Activated naive CD4-positive, alpha-beta T cell treated with anti-CD3 and anti-CD28 coated beads, Interleukin-2, amount 50 U/mL, for 72 hours (primary cell): ENCODE data around the gene BOC. TPM values are rescaled to one million over a fixed set of nuclear protein-coding genes. Genes with fewer than 3 reads are reported as not detected.

Source experiments
- ATAC-seq, 2 donors: fragments of 150-1000 bp; cut with Tn5 transposase; 2 replicates each; pipeline ENCODE4 v1.10.0; 2021; ENCODE audit warnings: mild to moderate bottlenecking in 2 of 2, moderate library complexity in 2 of 2
- DNase-seq, 2 donors: peaks; one replicate each; pipeline ENCODE4 v3.0.0; 2021 to 2022; ENCODE audit warnings: low spot score in 2 of 2
- H3K27ac Mint-ChIP-seq, 2 donors: one replicate each; pipeline ENCODE4 v1.8.0; 2022; ENCODE audit warnings: mild to moderate bottlenecking in 2 of 2, mixed read lengths in 2 of 2
- H3K36me3 Mint-ChIP-seq, 2 donors: one replicate each; pipeline ENCODE4 v1.8.0; 2022; ENCODE audit warnings: mixed read lengths in 2 of 2
- H3K9me3 Mint-ChIP-seq, 2 donors: one replicate each; pipeline ENCODE4 v1.8.0; 2022; ENCODE audit warnings: mixed read lengths in 2 of 2
- total RNA-seq, 2 donors: library from RNA; stranded (reverse); gene quantifications; one replicate each; pipeline ENCODE4 v1.2.3, GENCODE V29; 2022

Gene BOC
- total RNA-seq, 2 donors from 2014 or later, result 0.62 TPM; not detected in 1

DNA sequence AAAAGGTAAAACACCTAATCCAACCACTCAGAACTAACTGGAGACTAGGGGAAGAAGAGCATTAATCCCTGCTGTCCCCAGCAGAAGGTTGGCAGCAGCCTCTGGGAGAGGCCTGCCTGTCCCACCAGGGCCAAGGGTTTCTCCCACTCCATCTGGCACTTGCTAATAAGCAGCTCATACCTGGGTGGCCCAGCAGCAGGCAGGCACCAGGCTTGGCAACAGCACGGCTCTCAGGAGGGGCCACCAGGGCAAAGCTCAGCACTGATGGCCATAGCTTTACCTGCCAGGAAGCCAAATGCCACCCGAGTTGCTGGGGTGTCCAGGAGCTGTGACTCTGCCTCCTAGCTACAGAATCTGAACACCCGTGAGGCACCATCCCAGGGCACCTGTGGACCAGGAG lies 58.3 kb downstream of the BOC start:
- Mint-ChIP-seq H3K9me3 (no peaks in the 10 kb centered on the region), H3K36me3 (no peaks in the 10 kb centered on the region), H3K27ac (no peak overlapping the region)
- DNase-seq (no peak), ATAC-seq (no peak)

DNA sequence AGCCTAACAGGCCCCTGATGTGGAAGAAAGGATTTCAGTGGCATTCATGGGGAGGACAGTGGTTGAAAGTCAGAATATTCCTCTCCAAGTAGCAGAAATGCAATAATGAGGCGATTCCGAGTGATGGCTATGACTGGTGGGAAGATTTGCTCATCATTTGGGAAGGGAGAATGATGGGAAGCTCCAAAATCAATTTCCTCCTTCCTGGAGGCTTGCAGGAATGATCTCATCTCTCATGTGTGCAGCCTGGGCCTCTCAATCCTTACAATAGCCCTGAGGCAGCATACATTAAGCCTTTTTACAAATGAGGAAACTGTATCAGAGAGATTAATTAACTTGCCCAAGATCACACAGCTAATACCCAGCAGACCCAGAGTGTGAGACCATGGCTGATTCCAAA lies 58.7 kb downstream of the BOC start:
- H3K36me3 Mint-ChIP-seq, result no peaks in the 10 kb centered on the region
- no peak overlapping the region for H3K27ac Mint-ChIP-seq
- DNase-seq (no peak), ATAC-seq (no peak)
- no peaks in the 10 kb centered on the region for H3K9me3 Mint-ChIP-seq

DNA sequence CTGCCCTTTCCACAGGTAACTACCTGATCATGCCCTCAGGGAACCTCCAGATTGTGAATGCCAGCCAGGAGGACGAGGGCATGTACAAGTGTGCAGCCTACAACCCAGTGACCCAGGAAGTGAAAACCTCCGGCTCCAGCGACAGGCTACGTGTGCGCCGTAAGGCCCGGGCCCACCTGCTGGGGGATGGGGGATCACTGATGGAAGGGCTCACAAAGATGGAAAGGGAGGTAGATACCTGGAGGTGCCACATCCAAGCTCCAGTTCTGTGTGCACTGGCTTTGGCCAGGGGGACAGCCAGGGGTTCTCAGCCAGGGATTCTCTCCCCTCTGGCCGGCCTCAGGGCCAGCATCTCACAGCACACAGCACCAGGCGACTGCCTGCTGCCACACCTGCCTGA lies 59.4 kb downstream of the BOC start:
- Mint-ChIP-seq H3K27ac (no peak overlapping the region), H3K9me3 (no peaks in the 10 kb centered on the region), H3K36me3 (no peaks in the 10 kb centered on the region)
- ATAC-seq, result no peak
- no peak for DNase-seq

DNA sequence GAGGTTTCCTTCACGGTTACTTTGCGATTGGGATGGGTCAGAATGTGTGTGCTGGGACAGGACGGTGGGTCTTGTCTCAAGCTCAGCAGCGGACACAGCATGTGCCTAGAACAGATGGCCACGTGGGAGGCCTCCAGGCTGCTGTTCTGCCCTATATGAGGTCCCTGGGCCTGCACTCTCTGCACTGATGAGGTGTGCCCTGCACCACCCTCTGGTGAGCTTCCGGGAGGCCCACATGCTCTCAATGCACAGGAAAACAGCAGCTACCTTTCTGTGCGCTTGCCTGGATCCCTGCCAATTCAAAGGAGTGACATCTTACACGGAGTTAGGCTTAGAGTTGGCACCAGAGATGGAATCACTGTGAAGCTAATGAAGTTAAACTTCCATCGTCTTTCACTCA lies 59.8 kb downstream of the BOC start:
- H3K9me3 Mint-ChIP-seq, result no peaks in the 10 kb centered on the region
- no peak for ATAC-seq
- no peaks in the 10 kb centered on the region for H3K36me3 Mint-ChIP-seq
- H3K27ac Mint-ChIP-seq, result no peak overlapping the region
- no peak for DNase-seq

DNA sequence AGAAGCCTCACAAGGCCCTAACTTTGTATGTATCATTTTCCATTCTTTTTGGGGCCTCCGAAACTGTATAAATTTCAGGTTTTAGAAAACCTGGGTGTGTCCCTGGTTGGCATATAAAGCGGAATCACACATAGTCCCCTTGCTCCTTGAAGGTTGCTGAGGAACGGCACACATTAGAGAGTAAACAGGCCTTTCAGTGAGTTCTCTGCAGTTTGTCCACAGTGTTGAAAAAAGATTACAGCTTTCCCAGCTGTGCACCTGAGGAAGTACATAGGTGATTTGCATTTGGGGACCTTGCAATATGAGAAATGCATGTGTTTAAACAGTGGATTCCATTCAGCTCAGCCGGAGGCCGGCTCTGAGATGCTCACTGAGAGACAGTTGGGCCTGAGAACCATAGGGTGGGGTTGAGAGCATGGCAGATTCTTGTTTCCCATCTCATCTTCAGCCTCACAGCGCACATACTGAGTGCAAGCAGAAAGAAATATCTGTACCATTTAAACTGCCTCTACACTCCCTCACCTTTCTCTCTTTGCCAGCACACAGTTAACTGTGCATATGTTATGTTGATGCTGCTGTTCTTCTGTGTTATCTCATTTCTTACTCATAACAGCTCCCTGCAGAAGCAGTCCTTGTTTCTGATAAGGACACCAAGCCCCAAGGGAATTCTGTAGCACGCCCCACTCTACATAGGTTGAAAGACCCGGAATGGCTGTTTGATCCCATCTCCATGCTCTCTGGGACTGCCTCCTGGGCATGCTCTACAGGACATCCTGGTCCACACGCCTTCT lies 60.4 kb downstream of the BOC start:
- ATAC-seq (no peak), DNase-seq (no peak)
- Mint-ChIP-seq H3K36me3 (no peaks in the 10 kb centered on the region), H3K9me3 (no peaks in the 10 kb centered on the region), H3K27ac (peak overlapping the region in 1 of 2 donors; percentile 9)

DNA sequence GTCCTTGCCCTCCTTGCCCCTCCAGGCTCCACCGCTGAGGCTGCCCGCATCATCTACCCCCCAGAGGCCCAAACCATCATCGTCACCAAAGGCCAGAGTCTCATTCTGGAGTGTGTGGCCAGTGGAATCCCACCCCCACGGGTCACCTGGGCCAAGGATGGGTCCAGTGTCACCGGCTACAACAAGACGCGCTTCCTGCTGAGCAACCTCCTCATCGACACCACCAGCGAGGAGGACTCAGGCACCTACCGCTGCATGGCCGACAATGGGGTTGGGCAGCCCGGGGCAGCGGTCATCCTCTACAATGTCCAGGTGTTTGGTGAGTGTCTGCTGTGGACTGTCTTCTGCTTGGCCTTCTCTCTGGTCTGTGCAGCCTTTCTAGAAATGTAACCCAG lies 61.0 kb downstream of the BOC start:
- no peaks in the 10 kb centered on the region for H3K36me3 Mint-ChIP-seq
- H3K27ac Mint-ChIP-seq, result peak overlapping the region in 1 of 2 donors; percentile 9
- no peak for DNase-seq
- H3K9me3 Mint-ChIP-seq, result no peaks in the 10 kb centered on the region
- no peak for ATAC-seq

DNA sequence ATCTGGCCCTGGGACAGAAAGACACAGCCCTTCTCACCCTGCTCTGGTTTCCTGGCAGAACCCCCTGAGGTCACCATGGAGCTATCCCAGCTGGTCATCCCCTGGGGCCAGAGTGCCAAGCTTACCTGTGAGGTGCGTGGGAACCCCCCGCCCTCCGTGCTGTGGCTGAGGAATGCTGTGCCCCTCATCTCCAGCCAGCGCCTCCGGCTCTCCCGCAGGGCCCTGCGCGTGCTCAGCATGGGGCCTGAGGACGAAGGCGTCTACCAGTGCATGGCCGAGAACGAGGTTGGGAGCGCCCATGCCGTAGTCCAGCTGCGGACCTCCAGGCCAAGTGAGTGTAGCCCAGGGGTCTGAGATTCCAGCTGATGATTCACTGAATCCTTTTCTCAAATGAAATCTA lies 61.7 kb downstream of the BOC start:
- no peak for ATAC-seq
- no peak for DNase-seq
- Mint-ChIP-seq H3K27ac (no peak overlapping the region), H3K36me3 (no peaks in the 10 kb centered on the region), H3K9me3 (no peaks in the 10 kb centered on the region)

DNA sequence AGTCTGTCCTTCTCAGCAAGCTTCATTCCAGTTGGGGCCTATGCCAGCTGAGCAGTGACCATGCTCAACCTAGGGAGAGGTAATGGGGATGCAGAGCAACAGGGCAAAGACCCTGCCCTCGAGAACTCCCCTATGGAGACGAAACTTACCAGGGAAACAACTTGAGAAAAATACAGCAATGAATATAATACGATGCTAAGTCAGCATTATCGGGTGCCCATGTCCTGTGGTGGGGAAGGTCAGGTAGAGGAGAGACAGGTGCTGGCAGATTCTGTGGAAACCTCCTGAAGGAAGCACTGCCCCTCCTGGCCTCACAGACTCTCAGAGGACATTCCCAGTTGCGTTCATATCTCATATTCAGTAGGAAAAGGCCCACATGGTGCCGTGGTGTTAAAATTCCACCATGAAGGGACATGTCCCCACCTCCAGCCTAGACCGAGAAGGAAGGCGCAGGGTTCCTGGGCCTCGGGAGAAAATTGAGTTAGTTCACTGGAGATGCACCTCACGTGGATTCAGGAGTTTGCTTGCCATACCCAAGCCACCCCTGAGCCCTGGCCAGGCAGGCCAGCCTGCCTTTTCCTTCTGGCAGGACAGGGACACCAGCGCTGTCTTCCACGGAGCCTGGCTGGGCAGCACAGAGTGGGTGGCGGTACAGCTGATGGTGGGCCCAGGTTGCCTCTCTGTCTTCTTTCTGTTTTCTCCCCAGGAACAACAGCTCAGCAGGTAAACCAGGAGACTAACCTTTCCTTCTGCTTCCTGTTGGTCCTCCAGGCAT lies 62.4 kb downstream of the BOC start:
- H3K27ac Mint-ChIP-seq, result no peak overlapping the region
- H3K9me3 Mint-ChIP-seq, result no peaks in the 10 kb centered on the region
- DNase-seq (no peak), ATAC-seq (no peak)
- no peaks in the 10 kb centered on the region for H3K36me3 Mint-ChIP-seq

DNA sequence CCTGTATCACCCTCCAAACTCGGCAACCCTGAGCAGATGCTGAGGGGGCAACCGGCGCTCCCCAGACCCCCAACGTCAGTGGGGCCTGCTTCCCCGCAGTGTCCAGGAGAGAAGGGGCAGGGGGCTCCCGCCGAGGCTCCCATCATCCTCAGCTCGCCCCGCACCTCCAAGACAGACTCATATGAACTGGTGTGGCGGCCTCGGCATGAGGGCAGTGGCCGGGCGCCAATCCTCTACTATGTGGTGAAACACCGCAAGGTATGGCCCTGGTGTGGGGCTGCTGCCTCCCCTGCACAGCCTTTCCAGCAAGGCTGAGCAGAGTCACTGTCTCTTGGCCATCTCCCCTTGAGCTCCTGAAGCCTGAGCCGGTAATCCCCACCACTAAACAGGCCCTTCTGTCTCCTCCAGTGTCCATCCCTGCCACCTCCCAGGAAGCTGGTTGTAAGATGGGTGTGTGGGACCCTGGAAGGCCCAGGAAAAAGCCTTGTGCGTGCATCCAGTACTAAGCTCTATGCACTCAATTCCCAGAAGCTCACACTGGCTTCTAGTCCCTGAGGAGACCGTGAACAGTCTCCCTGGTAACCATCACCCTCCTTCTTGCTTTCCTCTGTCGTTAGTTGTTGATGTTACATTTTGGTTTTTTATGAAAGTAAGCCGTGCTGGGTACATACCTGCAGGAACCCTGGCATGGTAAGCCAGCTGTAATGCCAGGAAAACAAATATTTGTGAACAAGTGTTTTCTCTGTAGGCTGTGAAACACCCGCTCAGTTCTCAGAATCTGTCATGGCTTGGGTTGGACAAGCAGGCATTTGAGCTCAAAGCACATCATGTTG lies 63.3 kb downstream of the BOC start:
- H3K9me3 Mint-ChIP-seq, result no peaks in the 10 kb centered on the region
- H3K36me3 Mint-ChIP-seq, result no peaks in the 10 kb centered on the region
- ATAC-seq, result no peak
- H3K27ac Mint-ChIP-seq, result no peak overlapping the region
- no peak for DNase-seq

DNA sequence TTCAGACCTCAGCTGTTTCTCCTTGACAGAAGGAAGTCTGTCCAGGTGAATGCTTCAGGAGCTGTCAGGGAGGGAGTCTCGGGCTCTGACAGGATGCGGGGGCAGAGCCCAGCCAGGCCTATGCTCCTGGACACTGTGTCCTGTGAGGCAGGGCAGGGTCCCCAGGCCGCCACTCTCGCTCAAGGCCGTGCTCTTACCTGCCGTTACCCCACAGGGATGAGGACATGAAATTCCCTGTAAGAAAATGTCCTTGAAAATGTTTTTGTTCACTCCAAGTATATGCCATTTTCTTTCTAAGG lies 63.9 kb downstream of the BOC start:
- Mint-ChIP-seq H3K36me3 (no peaks in the 10 kb centered on the region), H3K9me3 (no peaks in the 10 kb centered on the region), H3K27ac (no peak overlapping the region)
- ATAC-seq, result no peak
- no peak for DNase-seq

DNA sequence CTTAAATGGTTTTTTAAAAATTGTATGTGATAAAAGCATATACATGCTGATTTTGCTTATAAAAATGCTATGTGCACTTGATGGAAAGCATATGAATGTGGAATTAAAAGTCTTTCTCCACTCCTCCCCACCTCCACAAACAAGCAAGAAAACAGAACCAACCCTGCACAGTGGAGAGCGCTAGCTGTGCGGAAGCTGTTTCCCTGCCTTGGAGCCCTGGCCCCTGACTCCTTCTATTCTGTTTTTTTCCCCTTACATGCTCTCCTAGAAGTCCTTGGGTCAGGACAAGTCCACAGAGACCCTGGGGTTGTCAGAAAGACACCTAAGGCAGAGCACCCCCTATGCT lies 64.2 kb downstream of the BOC start:
- Mint-ChIP-seq H3K36me3 (no peaks in the 10 kb centered on the region), H3K9me3 (no peaks in the 10 kb centered on the region), H3K27ac (no peak overlapping the region)
- ATAC-seq (no peak), DNase-seq (no peak)

DNA sequence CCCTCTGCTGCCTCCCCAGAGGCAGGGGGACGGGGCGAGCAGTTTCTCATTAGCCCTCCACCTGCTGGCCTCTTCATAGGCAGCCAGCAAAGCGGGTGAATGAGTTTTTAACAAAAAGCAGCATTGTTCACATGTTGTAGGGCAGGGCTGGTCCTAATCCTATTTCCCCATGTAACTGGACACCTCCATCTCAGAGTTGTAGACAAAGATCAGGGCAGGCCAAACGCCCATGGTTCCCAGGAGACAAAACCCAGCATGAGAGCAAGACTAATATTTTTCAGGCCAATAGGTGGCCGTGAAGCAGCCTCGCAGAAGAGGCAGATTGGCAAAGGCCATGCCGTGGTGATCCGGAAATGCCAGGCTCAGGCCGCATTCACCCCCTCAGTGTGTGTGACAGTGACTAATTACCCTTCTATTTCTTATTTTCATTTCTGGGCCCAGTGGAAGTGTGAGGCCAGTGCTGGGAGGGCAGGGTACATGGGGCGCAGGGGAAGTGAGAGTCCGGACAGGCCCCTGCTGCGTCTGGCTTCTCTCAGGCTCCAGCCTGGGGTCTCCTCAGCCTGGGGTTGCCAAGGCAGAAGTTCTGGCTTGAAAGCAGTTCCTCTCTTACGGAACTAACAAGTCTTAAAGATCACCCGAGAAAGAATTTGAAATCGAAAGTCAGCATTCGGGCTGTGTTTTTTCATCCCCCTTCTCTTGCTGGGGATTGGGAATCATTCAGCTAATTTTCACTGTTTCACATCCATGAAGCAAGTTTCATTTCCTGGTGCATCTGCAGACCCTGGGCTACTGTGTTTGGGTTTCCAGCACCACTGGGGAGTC lies 64.8 kb downstream of the BOC start:
- no peaks in the 10 kb centered on the region for H3K36me3 Mint-ChIP-seq
- no peak overlapping the region for H3K27ac Mint-ChIP-seq
- H3K9me3 Mint-ChIP-seq, result no peaks in the 10 kb centered on the region
- ATAC-seq (peak; percentile 37 to 51), DNase-seq (no peak)

DNA sequence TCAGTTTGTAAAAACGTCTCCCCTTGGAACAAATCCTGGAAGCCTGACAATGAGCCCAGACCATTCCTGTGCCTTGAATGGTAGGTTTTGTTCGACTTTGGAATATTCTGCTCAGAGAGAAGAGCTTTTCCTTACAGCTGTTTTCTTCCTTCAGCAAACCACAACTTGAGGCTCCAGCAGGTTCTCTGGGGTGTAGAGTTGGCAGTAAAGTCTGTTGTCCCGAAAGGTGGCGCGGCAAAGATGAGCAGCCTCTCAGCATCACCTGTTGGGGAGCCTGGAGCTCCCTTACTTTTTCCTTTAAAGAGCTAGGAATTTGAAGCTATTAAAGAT lies 65.4 kb downstream of the BOC start:
- DNase-seq, result no peak
- no peaks in the 10 kb centered on the region for H3K9me3 Mint-ChIP-seq
- peak overlapping the region in 1 of 2 donors; percentile 14 for H3K27ac Mint-ChIP-seq
- H3K36me3 Mint-ChIP-seq, result no peaks in the 10 kb centered on the region
- no peak for ATAC-seq

DNA sequence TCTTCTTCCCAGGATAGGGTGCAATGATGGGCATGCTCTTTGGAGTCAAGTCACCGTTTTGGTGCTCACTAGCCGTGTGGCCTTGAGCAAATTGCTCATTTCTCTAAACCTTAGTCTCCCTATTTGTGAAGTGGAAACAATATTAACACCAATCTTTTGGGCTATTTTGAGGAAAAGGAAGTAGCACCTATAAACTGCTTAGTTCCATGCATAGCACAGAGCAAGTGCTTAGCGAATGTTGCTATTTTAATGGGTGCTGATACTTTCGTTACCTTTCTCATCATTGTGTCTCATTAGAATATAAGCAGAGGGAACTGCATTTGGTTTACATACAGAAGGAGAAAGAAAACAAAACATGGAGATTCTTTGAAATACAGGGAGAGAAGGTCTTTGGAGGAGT lies 66.1 kb downstream of the BOC start:
- no peak for ATAC-seq
- Mint-ChIP-seq H3K27ac (no peak overlapping the region), H3K9me3 (no peaks in the 10 kb centered on the region), H3K36me3 (no peaks in the 10 kb centered on the region)
- no peak for DNase-seq

DNA sequence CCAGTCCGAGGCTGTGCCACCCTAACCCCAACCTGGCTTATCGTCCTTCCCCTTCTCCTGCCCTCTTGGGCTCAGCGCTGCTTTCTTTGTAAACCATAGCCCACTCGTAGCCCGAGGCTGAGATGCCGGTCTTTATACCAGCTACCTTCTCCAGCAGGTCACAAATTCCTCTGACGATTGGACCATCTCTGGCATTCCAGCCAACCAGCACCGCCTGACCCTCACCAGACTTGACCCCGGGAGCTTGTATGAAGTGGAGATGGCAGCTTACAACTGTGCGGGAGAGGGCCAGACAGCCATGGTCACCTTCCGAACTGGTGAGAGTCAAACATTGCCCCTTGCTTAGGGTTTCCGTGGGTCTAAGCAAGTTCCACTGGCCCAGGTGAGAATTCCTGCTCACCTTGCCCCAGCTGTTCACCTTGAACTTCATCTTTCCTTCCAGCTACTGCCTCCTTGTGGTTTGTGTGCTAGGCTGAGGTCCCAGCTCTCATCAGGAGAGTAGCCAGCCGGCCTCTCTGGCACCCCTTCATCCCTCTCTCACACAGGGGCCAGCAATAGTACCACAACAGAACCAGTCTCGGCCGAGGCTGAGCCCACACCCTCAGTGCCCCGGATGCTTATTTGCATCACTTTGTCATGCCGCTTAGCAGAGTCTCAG lies 66.7 kb downstream of the BOC start:
- Mint-ChIP-seq H3K9me3 (no peaks in the 10 kb centered on the region), H3K36me3 (no peaks in the 10 kb centered on the region), H3K27ac (peak overlapping the region in 1 of 2 donors; percentile 73)
- no peak for ATAC-seq
- DNase-seq, result no peak

DNA sequence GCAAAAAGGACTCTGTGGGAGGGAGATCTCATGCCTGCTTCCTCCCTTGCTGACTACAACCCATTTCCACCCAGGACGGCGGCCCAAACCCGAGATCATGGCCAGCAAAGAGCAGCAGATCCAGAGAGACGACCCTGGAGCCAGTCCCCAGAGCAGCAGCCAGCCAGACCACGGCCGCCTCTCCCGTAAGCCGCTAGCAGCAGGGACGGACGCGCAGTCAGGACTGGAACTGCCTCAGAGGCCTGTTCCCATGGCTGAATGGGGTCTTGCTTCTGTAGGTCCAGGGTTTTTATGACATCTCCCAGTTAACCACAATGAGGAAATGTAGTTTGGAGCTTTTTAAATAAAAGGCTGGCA lies 67.2 kb downstream of the BOC start:
- no peak for DNase-seq
- no peak for ATAC-seq
- no peaks in the 10 kb centered on the region for H3K36me3 Mint-ChIP-seq
- peak overlapping the region in 1 of 2 donors; percentile 73 for H3K27ac Mint-ChIP-seq
- no peaks in the 10 kb centered on the region for H3K9me3 Mint-ChIP-seq
